Astrocyte (in vitro differentiated cells and primary cell): ENCODE data around the gene MEIKIN.

Experiments
- EZH2 ChIP-seq: IDR thresholded peaks from 2 replicates; pipeline ENCODE4 v1.6.1; 2012; ENCODE audit warnings: mild to moderate bottlenecking, low read length, inconsistent platforms; ENCODE audit not compliant: insufficient read depth
- TF ChIP-seq, protein P1 (sequence below): IDR thresholded peaks from 2 replicates; pipeline ENCODE4 v1.5.1; 2011; ENCODE audit warnings: low read depth, mild to moderate bottlenecking, inconsistent platforms, low read length, moderate library complexity; ENCODE audit not compliant: insufficient read depth

GRCh38 chr5:131994533-131995226 is 49.2 kb upstream of the MEIKIN start:
- TF ChIP-seq, protein P1, sequence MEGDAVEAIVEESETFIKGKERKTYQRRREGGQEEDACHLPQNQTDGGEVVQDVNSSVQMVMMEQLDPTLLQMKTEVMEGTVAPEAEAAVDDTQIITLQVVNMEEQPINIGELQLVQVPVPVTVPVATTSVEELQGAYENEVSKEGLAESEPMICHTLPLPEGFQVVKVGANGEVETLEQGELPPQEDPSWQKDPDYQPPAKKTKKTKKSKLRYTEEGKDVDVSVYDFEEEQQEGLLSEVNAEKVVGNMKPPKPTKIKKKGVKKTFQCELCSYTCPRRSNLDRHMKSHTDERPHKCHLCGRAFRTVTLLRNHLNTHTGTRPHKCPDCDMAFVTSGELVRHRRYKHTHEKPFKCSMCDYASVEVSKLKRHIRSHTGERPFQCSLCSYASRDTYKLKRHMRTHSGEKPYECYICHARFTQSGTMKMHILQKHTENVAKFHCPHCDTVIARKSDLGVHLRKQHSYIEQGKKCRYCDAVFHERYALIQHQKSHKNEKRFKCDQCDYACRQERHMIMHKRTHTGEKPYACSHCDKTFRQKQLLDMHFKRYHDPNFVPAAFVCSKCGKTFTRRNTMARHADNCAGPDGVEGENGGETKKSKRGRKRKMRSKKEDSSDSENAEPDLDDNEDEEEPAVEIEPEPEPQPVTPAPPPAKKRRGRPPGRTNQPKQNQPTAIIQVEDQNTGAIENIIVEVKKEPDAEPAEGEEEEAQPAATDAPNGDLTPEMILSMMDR, result no peak
- no peak for TF ChIP-seq EZH2
